HCT116 (cell line): ENCODE data around the gene CAMK1D. TPM values are rescaled to one million over a fixed set of nuclear protein-coding genes. Genes with fewer than 3 reads are reported as not detected.

ENCODE experiments used
- ATAC-seq: fragments of 200-7000 bp; cut with Tn5 transposase; 2 replicates; pipeline ENCODE4 v1.9.1; 2020; ENCODE audit warnings: mild to moderate bottlenecking, moderate library complexity
- BruUV-seq: library from RNA; stranded (reverse); fragments of 400-500 nt; replicated peaks from 2 replicates; lab custom pipeline; 2021; lab: Mats Ljungman, UMichigan
- CTCF ChIA-PET: fragments of 300-600 bp; sonication (Branson Sonifier 250); formaldehyde crosslinking; loops from one replicate; lab custom pipeline; 2021; ENCODE audit warnings: antibody characterized with exemption; lab: Charles Lee
- POLR2A ChIA-PET: fragments of 300-600, 350-600 bp; sonication (Branson Sonifier 250); formaldehyde crosslinking; loops from one replicate; lab custom pipeline; 2021; ENCODE audit warnings: antibody characterized with exemption; lab: Charles Lee
- RAD21 ChIA-PET, 2 experiments: fragments of 300-600 bp; sonication (Branson Sonifier 250); formaldehyde crosslinking; loops; one replicate each; lab custom pipeline; 2023; ENCODE audit warnings: low total read pairs in 2 of 2; ENCODE audit not compliant: uncharacterized antibody in 2 of 2, unreplicated experiment in 2 of 2, low non-redundant PET in 1 of 2; lab: Charles Lee
- DNase-seq: peaks from one replicate; pipeline ENCODE4 v3.0.0-alpha.2; 2010; ENCODE audit warnings: low read depth, low spot score
- H2AFZ ChIP-seq: fragments of 200-600 bp; shearing (Covaris generic), sonication (generic); 2 replicates; pipeline ENCODE4 v1.6.1; 2017; ENCODE audit warnings: low read depth, mixed run types, mixed read lengths, antibody characterized with exemption, low read length; ENCODE audit not compliant: poor library complexity, severe bottlenecking
- H3K27ac ChIP-seq: 2 replicates; pipeline ENCODE4 v1.5.1; 2012; ENCODE audit warnings: low read depth, low read length
- H3K27me3 ChIP-seq: fragments of 200-600 bp; sonication (generic); 2 replicates; pipeline ENCODE4 v1.6.1; 2016; ENCODE audit warnings: mixed run types, low read length, mixed read lengths; ENCODE audit not compliant: insufficient read depth
- H3K36me3 ChIP-seq, 2 experiments: fragments of 200-500 bp in 1 of 2; fragments of 200-600 bp in 1 of 2; sonication (Bioruptor generic) in 1 of 2; sonication (generic) in 1 of 2; 2 replicates each; pipeline versions ENCODE4 v1.5.1 to v1.6.1; 2014 to 2016; ENCODE audit warnings: low read length in 2 of 2, inconsistent platforms in 1 of 2, mixed read lengths in 1 of 2, mixed run types in 1 of 2; ENCODE audit not compliant: insufficient read depth in 2 of 2, control insufficient read depth in 1 of 2
- H3K4me1 ChIP-seq, 2 experiments: fragments of 200-600 bp in 1 of 2; sonication (generic) in 1 of 2; 2 replicates each; pipeline versions ENCODE4 v1.5.1 to v1.6.1; 2012 to 2017; ENCODE audit warnings: low read length in 2 of 2, inconsistent platforms in 1 of 2, mild to moderate bottlenecking in 1 of 2, mixed read lengths in 1 of 2, mixed run types in 1 of 2, moderate library complexity in 1 of 2; ENCODE audit not compliant: insufficient read depth in 2 of 2, control insufficient read depth in 1 of 2
- H3K4me2 ChIP-seq: fragments of 200-600 bp; sonication (generic); 2 replicates; pipeline ENCODE4 v1.6.1; 2017; ENCODE audit warnings: mixed run types, low read length, mixed read lengths
- H3K4me3 ChIP-seq, 2 experiments: fragments of 200-600 bp in 1 of 2; sonication (generic) in 1 of 2; replicated peaks in 1 of 2; 2 replicates each; pipeline ENCODE4 v1.5.1; 2011 to 2016; ENCODE audit warnings: low read length in 2 of 2, control low read depth in 1 of 2, low read depth in 1 of 2, mild to moderate bottlenecking in 1 of 2, mixed read lengths in 1 of 2, mixed run types in 1 of 2
- H3K79me2 ChIP-seq: fragments of 200-600 bp; sonication (generic); 2 replicates; pipeline ENCODE4 v1.6.1; 2017; ENCODE audit warnings: mild to moderate bottlenecking, mixed run types, low read length, moderate library complexity, mixed read lengths; ENCODE audit not compliant: insufficient read depth
- H3K9ac ChIP-seq: fragments of 200-600 bp; sonication (generic); 2 replicates; pipeline ENCODE4 v1.6.1; 2016; ENCODE audit warnings: low read length, mixed read lengths
- H3K9me2 ChIP-seq: fragments of 200-600 bp; sonication (generic), shearing (Covaris generic); 2 replicates; pipeline ENCODE4 v1.6.1; 2017; ENCODE audit warnings: mixed run types, mild to moderate bottlenecking, moderate library complexity; ENCODE audit not compliant: insufficient read depth
- H3K9me3 ChIP-seq, 2 experiments: fragments of 200-500 bp in 1 of 2; fragments of 200-600 bp in 1 of 2; sonication (Bioruptor generic) in 1 of 2; sonication (generic) in 1 of 2; 2 replicates each; pipeline ENCODE4 v1.6.1; 2014 to 2017; ENCODE audit warnings: low read length in 2 of 2, mixed read lengths in 2 of 2, inconsistent platforms in 1 of 2, low read depth in 1 of 2, mild to moderate bottlenecking in 1 of 2, mixed run types in 1 of 2, moderate library complexity in 1 of 2; ENCODE audit not compliant: control insufficient read depth in 1 of 2, insufficient read depth in 1 of 2
- H4K20me1 ChIP-seq: fragments of 200-600 bp; sonication (generic), shearing (Covaris generic); 2 replicates; pipeline ENCODE4 v1.6.1; 2017; ENCODE audit warnings: mixed run types, mild to moderate bottlenecking, moderate library complexity; ENCODE audit not compliant: insufficient read depth
- CEBPB ChIP-seq: IDR thresholded peaks from 2 replicates; pipeline ENCODE4 v1.6.1; 2012; ENCODE audit warnings: low read depth
- ELF1 ChIP-seq: IDR thresholded peaks from 2 replicates; pipeline ENCODE4 v1.6.1; 2012; ENCODE audit warnings: low read depth, borderline replicate concordance
- FOSL1 ChIP-seq: IDR thresholded peaks from 2 replicates; pipeline ENCODE4 v1.6.1; 2012; ENCODE audit warnings: low read depth
- JUND ChIP-seq: IDR thresholded peaks from 2 replicates; pipeline ENCODE4 v1.6.1; 2012
- RAD21 ChIP-seq: IDR thresholded peaks from 2 replicates; pipeline ENCODE4 v1.6.1; 2012; ENCODE audit warnings: low read depth, mild to moderate bottlenecking
- SIN3A ChIP-seq: IDR thresholded peaks from 2 replicates; pipeline ENCODE4 v1.6.1; 2012; ENCODE audit warnings: low read depth
- SRF ChIP-seq: IDR thresholded peaks from 2 replicates; pipeline ENCODE4 v1.6.1; 2012; ENCODE audit warnings: low read depth
- TCF7L2 ChIP-seq: IDR thresholded peaks from 2 replicates; pipeline ENCODE4 v1.7.0; 2011; ENCODE audit warnings: borderline replicate concordance, inconsistent platforms; ENCODE audit not compliant: insufficient read depth, insufficient read length; ENCODE audit errors: extremely low read depth
- ZFX ChIP-seq: fragments of 450-650 bp; IDR thresholded peaks from 2 replicates; pipeline ENCODE4 v1.6.1; 2017
- intact Hi-C: fragments of 100-400 bp; cut with micrococcal nuclease; formaldehyde crosslinking; loops from 2 replicates; pipeline ENCODE4 v1.10.0; 2022
- total RNA-seq: library from RNA; stranded (reverse); gene quantifications from one replicate; pipeline ENCODE4 v1.2.1, GENCODE V29; 2021; ENCODE audit not compliant: unreplicated experiment
- TF ChIP-seq, protein P1 (sequence below): IDR thresholded peaks from 2 replicates; pipeline ENCODE4 v1.6.1; 2012
- TF ChIP-seq, protein P2 (sequence below), 3 experiments: fragments of 200-600 bp in 1 of 3; sonication (generic) in 1 of 3; IDR thresholded peaks in 2 of 3; conservative IDR thresholded peaks in 1 of 3; 2 replicates each; pipeline ENCODE4 v1.5.1; 2012 to 2017; ENCODE audit warnings: low read depth in 2 of 3, low read length in 2 of 3, antibody characterized with exemption in 1 of 3, borderline replicate concordance in 1 of 3, control low read depth in 1 of 3, mild to moderate bottlenecking in 1 of 3, mixed read lengths in 1 of 3, mixed run types in 1 of 3, moderate library complexity in 1 of 3; ENCODE audit not compliant: insufficient read depth in 1 of 3
- TF ChIP-seq, protein P3 (sequence below): IDR thresholded peaks from 2 replicates; pipeline ENCODE4 v1.6.1; 2012; ENCODE audit warnings: low read depth

CAMK1D gene
- total RNA-seq, 1 experiment from 2014 or later: 9.6 TPM

DNA sequence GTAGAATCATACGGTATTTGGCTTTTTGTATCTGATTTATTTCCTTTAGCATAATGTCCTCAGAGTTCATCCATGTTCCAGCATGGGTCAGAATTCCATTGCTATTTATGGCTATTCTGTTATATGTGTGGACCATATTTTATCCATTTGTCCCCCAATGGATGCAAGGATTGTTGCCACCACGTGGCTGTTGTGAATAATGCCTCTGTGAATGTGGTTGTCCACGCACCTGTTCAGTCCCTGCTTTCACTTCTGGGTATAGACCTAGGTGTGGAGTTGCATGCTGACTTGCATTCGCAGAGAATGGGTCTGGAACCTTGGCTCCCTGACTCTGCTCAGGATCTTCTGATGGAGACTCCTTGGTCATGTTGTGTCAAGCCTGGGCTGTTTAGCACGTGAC is 199.9 kb downstream of the CAMK1D start:
- Histone ChIP-seq H3K4me3 (no peak overlapping the region), H3K36me3 (no peaks in the 10 kb centered on the region), H3K9ac (no peak overlapping the region), H2AFZ (no peak overlapping the region), H3K27ac (no peak overlapping the region), H3K4me1 (no peaks in the 10 kb centered on the region), H3K9me2 (no peaks in the 10 kb centered on the region), H3K27me3 (no peaks in the 10 kb centered on the region), H3K9me3 (no peaks in the 10 kb centered on the region), H3K4me2 (no peak overlapping the region)
- CTCF ChIA-PET: no interaction called here
- RAD21 ChIA-PET: no interaction called here
- intact Hi-C loops: loop anchor here (2.0 kb wide), 1 partner anchor 284 kb away; no protein-coding TSS in a partner anchor
- POLR2A ChIA-PET: no interaction called here
- no TSS peak for BruUV-seq
- TF ChIP-seq, protein P1, sequence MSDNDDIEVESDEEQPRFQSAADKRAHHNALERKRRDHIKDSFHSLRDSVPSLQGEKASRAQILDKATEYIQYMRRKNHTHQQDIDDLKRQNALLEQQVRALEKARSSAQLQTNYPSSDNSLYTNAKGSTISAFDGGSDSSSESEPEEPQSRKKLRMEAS: no peak
- no peak for TF ChIP-seq SIN3A
- TF ChIP-seq SRF: 0 out of 2 replicates have a peak, but pooled peaks have one; percentile 18
- no peak for TF ChIP-seq TCF7L2
- no peak for TF ChIP-seq CEBPB
- no peak for TF ChIP-seq ELF1
- TF ChIP-seq RAD21: peak; percentile 51
- TF ChIP-seq ZFX: no peak
- TF ChIP-seq FOSL1: no peak
- TF ChIP-seq, protein P2, sequence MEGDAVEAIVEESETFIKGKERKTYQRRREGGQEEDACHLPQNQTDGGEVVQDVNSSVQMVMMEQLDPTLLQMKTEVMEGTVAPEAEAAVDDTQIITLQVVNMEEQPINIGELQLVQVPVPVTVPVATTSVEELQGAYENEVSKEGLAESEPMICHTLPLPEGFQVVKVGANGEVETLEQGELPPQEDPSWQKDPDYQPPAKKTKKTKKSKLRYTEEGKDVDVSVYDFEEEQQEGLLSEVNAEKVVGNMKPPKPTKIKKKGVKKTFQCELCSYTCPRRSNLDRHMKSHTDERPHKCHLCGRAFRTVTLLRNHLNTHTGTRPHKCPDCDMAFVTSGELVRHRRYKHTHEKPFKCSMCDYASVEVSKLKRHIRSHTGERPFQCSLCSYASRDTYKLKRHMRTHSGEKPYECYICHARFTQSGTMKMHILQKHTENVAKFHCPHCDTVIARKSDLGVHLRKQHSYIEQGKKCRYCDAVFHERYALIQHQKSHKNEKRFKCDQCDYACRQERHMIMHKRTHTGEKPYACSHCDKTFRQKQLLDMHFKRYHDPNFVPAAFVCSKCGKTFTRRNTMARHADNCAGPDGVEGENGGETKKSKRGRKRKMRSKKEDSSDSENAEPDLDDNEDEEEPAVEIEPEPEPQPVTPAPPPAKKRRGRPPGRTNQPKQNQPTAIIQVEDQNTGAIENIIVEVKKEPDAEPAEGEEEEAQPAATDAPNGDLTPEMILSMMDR (IDR thresholded peaks at IDR 0.05 in 2 of 3, conservative IDR thresholded peaks at IDR 0.05 in 1 of 3; ENCODE audit: borderline replicate concordance in 1 of 3, insufficient read depth in 1 of 3, low read depth in 2 of 3, low read length in 2 of 3): peak; percentile 21 to 41 (median 28); a peak in 3 of 6 replicates
- TF ChIP-seq JUND: no peak
- TF ChIP-seq, protein P3, sequence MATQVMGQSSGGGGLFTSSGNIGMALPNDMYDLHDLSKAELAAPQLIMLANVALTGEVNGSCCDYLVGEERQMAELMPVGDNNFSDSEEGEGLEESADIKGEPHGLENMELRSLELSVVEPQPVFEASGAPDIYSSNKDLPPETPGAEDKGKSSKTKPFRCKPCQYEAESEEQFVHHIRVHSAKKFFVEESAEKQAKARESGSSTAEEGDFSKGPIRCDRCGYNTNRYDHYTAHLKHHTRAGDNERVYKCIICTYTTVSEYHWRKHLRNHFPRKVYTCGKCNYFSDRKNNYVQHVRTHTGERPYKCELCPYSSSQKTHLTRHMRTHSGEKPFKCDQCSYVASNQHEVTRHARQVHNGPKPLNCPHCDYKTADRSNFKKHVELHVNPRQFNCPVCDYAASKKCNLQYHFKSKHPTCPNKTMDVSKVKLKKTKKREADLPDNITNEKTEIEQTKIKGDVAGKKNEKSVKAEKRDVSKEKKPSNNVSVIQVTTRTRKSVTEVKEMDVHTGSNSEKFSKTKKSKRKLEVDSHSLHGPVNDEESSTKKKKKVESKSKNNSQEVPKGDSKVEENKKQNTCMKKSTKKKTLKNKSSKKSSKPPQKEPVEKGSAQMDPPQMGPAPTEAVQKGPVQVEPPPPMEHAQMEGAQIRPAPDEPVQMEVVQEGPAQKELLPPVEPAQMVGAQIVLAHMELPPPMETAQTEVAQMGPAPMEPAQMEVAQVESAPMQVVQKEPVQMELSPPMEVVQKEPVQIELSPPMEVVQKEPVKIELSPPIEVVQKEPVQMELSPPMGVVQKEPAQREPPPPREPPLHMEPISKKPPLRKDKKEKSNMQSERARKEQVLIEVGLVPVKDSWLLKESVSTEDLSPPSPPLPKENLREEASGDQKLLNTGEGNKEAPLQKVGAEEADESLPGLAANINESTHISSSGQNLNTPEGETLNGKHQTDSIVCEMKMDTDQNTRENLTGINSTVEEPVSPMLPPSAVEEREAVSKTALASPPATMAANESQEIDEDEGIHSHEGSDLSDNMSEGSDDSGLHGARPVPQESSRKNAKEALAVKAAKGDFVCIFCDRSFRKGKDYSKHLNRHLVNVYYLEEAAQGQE: no peak
- TF ChIP-seq, all 23 proteins: peak for 3
- ATAC-seq: peak; percentile 67; the same call in 1 of the 2 replicates
- H4K20me1 ChIP-seq: no peaks in the 10 kb centered on the region
- no peaks in the 10 kb centered on the region for H3K79me2 ChIP-seq
- DNase-seq: peak; percentile 3
